ENCODE results near the gene SLC20A1.

Gene SLC20A1

DNA sequence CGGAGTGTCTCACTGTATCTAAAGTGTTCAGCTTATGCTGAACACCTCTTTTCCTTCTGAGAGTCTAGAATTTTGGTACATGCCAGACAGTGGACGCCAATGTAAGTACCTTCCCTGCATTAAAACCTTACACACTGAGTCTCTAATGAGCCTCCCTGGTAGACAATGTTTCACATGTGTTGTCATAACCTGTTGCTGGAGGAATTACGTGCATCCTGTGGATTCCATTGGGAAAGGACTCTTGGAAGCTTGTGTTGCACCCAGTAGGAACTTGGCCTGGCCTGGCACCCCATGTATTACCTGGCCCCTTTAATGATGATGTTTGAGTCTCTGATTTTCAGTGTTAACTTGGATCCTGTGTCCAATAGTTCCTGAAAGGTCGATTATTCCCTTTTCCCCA, 40.8 kb upstream of the SLC20A1 start:
- peaks cover 2% of the 10 kb centered on the region; the same call in 1 of the 2 replicates for H3K4me1 ChIP-seq (ENCODE audit: insufficient read depth, low read length)
- no peak overlapping the region for H3K9ac ChIP-seq (ENCODE audit: low read depth, low read length)
- no peaks in the 10 kb centered on the region for H3K9me3 ChIP-seq (ENCODE audit: insufficient read depth, low read length, severe bottlenecking)
- H3K36me3 ChIP-seq (ENCODE audit: insufficient read depth, low read length) = no peaks in the 10 kb centered on the region
- no peaks in the 10 kb centered on the region for H4K20me1 ChIP-seq (ENCODE audit: insufficient read depth, low read length)
- no peak overlapping the region for H3K4me2 ChIP-seq (ENCODE audit: insufficient read depth, low read length)
- ATAC-seq (ENCODE audit: insufficient read depth, low read depth) = no peak
- no peak for TF ChIP-seq EZH2 (IDR thresholded peaks at IDR 0.05; ENCODE audit: borderline replicate concordance, low read depth, low read length, severe bottlenecking)
- TF ChIP-seq, protein P1, sequence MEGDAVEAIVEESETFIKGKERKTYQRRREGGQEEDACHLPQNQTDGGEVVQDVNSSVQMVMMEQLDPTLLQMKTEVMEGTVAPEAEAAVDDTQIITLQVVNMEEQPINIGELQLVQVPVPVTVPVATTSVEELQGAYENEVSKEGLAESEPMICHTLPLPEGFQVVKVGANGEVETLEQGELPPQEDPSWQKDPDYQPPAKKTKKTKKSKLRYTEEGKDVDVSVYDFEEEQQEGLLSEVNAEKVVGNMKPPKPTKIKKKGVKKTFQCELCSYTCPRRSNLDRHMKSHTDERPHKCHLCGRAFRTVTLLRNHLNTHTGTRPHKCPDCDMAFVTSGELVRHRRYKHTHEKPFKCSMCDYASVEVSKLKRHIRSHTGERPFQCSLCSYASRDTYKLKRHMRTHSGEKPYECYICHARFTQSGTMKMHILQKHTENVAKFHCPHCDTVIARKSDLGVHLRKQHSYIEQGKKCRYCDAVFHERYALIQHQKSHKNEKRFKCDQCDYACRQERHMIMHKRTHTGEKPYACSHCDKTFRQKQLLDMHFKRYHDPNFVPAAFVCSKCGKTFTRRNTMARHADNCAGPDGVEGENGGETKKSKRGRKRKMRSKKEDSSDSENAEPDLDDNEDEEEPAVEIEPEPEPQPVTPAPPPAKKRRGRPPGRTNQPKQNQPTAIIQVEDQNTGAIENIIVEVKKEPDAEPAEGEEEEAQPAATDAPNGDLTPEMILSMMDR (IDR thresholded peaks at IDR 0.05; ENCODE audit: borderline replicate concordance, extremely low read depth, low read length, poor library complexity, severe bottlenecking) = no peak
- no peaks in the 10 kb centered on the region for H3K27me3 ChIP-seq (ENCODE audit: insufficient read depth, low read length, poor library complexity)
- no peak overlapping the region for H2AFZ ChIP-seq (ENCODE audit: low read depth, low read length)
- H3K27ac ChIP-seq (ENCODE audit: low read length) = no peak overlapping the region
- no peak for DNase-seq
- no peaks in the 10 kb centered on the region for H3K79me2 ChIP-seq (ENCODE audit: insufficient read depth, low read length)
- no peak overlapping the region for H3K4me3 ChIP-seq (ENCODE audit: low read depth in 1 of 2, low read length in 2 of 2)

DNA sequence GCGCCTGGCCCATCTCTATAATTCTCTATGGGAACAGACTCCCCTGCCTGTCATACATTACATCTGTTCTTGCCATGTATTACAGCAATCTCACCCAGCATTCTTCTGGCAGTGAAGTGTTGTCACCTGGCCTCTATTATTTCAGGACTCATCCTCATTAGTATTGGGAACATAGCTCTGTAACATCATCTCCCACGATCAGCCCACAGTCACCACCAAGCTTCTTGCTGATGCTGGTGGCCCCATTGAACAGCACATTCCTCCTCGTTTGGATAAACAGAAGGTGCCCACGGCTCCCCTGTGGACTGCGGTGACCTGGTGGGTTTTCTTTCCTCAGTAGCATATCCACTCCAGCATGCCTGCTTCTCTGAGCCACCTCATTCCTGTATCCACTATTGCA, 39.8 kb upstream of the SLC20A1 start:
- Histone ChIP-seq H3K9me3 (ENCODE audit: insufficient read depth, low read length, severe bottlenecking) (no peaks in the 10 kb centered on the region), H3K27me3 (ENCODE audit: insufficient read depth, low read length, poor library complexity) (no peaks in the 10 kb centered on the region), H4K20me1 (ENCODE audit: insufficient read depth, low read length) (no peaks in the 10 kb centered on the region), H3K4me1 (ENCODE audit: insufficient read depth, low read length) (no peaks in the 10 kb centered on the region), H3K4me3 (ENCODE audit: low read depth in 1 of 2, low read length in 2 of 2) (no peak overlapping the region), H3K27ac (ENCODE audit: low read length) (no peak overlapping the region), H3K9ac (ENCODE audit: low read depth, low read length) (no peak overlapping the region), H3K79me2 (ENCODE audit: insufficient read depth, low read length) (no peaks in the 10 kb centered on the region), H2AFZ (ENCODE audit: low read depth, low read length) (no peak overlapping the region), H3K36me3 (ENCODE audit: insufficient read depth, low read length) (no peaks in the 10 kb centered on the region), H3K4me2 (ENCODE audit: insufficient read depth, low read length) (no peak overlapping the region)
- ATAC-seq (ENCODE audit: insufficient read depth, low read depth) = no peak
- TF ChIP-seq, protein P1 (IDR thresholded peaks at IDR 0.05; ENCODE audit: borderline replicate concordance, extremely low read depth, low read length, poor library complexity, severe bottlenecking) = no peak
- TF ChIP-seq EZH2 (IDR thresholded peaks at IDR 0.05; ENCODE audit: borderline replicate concordance, low read depth, low read length, severe bottlenecking) = no peak
- no peak for DNase-seq

DNA sequence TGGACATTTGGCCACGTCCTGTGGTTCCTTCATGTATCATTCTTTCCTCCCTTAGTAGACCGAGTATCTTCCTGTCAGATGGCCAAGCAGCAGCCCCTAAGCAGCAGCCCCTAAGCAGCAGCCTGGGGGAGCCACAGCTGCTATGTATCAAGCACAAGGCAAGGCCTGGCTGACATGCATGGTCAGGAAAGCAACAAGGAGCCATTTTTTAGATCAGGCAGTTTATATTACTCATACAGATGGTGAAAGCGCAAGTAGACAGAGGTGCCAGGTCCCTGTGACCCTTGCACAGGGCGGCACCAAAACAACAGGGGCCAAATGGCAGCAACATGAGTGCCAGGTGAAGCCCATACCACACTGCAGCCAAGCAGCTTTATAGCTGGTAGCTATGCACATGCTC, 39.2 kb upstream of the SLC20A1 start:
- Histone ChIP-seq H3K9me3 (ENCODE audit: insufficient read depth, low read length, severe bottlenecking) (no peaks in the 10 kb centered on the region), H3K27ac (ENCODE audit: low read length) (no peak overlapping the region), H2AFZ (ENCODE audit: low read depth, low read length) (no peak overlapping the region), H4K20me1 (ENCODE audit: insufficient read depth, low read length) (no peaks in the 10 kb centered on the region), H3K4me2 (ENCODE audit: insufficient read depth, low read length) (no peak overlapping the region), H3K27me3 (ENCODE audit: insufficient read depth, low read length, poor library complexity) (no peaks in the 10 kb centered on the region), H3K4me1 (ENCODE audit: insufficient read depth, low read length) (no peaks in the 10 kb centered on the region), H3K36me3 (ENCODE audit: insufficient read depth, low read length) (no peaks in the 10 kb centered on the region), H3K9ac (ENCODE audit: low read depth, low read length) (no peak overlapping the region), H3K4me3 (ENCODE audit: low read depth in 1 of 2, low read length in 2 of 2) (no peak overlapping the region), H3K79me2 (ENCODE audit: insufficient read depth, low read length) (no peaks in the 10 kb centered on the region)
- TF ChIP-seq, protein P1 (IDR thresholded peaks at IDR 0.05; ENCODE audit: borderline replicate concordance, extremely low read depth, low read length, poor library complexity, severe bottlenecking) = no peak
- TF ChIP-seq EZH2 (IDR thresholded peaks at IDR 0.05; ENCODE audit: borderline replicate concordance, low read depth, low read length, severe bottlenecking) = no peak
- no peak for DNase-seq
- no peak for ATAC-seq (ENCODE audit: insufficient read depth, low read depth)

Data from DND-41 (cell line).